SH-SY5Y (cell line): ENCODE data around the gene SEC61A1.

Source experiments
- GATA2 ChIP-seq: IDR thresholded peaks from 2 replicates; pipeline ENCODE4 v1.6.1; 2011; ENCODE audit warnings: mild to moderate bottlenecking, low read depth, low read length
- GATA3 ChIP-seq: IDR thresholded peaks from 2 replicates; pipeline ENCODE4 v1.6.1; 2011; ENCODE audit warnings: low read depth, mild to moderate bottlenecking, low read length, moderate library complexity

- no peak for TF ChIP-seq GATA2
- TF ChIP-seq GATA3, result no peak
These were observed 31.2 kb downstream of the SEC61A1 start for GRCh38 chr3:128083396-128083795.
